ENCODE measurements around the gene ANKRD13C.

Gene ANKRD13C

DNA sequence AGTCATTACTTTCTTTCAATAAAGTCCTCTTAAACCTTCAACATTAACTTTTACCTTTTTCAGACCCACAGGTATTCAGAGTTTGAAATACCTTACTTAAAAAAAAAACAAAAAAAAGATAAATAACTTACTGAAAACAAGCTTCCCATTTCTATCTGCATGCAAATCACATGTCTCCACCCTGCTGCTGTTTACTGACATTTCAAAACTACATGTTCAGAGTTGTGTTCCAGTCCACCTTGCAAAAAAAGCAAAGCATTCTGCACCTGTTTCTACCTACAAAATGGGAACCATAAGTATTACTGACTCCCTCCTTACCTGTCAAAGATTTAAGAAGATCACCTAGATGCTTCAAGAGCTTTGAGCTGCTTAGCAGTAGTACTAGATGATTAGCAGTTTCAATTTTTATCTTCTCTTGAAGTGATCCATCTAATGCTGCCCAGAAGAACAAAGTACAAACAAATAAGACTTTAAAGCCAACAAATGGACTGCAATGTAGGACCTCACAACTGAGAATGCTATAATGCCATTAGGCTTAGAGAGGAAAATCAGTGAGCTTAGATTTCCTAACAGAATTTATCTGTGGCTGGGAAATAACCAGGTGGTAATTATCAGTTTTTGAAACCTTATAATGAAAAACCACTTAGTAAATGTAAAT, 61.2 kb downstream of the ANKRD13C start:
- no peak for DNase-seq (ENCODE audit: low read depth in 2 of 2)

DNA sequence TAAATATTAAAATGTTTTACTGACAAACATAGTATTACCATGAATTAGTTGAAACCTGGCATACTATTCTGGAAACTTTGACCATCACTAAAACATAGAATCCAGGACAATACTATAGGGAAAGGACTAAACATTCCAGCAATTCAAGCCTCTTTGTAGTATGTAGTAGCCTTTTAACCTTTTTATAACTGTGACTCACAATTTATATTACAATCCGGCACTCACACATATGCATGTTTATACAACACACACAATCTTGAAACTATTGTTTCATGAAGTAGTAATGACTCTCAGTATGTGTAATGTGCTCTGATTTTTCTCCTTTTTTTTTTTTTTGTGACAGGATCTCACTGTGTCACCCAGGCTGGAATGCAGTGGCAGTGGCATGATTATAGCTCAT, 64.3 kb downstream of the ANKRD13C start:
- DNase-seq (ENCODE audit: low read depth in 2 of 2) = no peak

DNA sequence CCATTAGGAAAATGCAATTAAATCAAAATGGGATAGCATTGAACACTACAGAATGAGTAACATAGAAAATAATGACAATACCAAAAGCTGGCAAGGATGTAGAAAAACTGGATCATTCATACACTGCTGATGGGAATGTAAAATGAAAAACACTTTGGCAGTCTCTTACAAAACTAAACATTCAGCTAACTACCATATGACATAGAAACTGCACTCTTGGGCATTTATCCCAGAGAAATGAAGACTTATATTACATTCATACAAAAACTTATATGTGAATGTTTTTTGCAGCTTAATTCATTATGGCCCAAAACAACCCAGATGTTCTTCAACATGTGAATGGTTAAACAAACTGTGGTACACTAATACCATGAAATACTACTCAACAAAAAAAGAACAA, 66.4 kb downstream of the ANKRD13C start:
- DNase-seq (ENCODE audit: low read depth in 2 of 2) = no peak

DNA sequence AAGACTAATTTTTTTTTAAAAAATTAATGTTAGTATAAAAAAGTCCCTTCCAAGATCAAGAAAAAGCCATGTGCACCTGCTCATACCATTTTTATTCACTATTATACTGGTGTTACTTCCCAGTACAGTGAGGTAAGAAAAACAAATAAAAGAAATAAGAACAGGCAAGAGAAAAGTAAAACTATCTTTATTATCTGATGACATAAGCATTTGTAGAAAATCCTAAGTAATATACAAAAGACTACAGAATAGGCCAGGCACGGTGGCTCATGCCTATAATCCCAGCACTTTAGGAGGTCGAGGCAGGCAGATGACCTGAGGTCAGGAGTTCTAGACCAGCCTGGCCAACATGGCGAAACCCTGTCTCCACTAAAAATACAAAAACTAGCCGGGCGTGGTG, 68.1 kb downstream of the ANKRD13C start:
- DNase-seq (ENCODE audit: low read depth in 2 of 2) = no peak

DNA sequence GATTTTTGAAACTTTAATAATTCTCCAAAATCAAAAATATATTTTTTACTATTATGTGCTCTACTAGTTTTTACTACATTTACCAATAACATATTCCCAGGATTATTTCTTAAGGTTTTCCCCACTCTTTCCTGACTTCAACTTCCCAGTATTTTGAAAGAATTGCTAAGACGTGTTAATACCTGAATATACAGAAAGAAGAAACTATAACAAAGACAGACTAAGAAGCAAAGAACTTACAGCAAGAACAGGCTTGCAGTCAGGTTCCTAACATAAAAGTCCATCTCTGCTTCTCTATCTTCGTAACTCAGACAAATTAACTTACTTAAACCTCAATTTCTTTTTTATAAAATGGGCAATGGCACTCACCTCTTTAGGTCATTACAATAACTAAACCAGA, 70.2 kb downstream of the ANKRD13C start:
- no peak for DNase-seq (ENCODE audit: low read depth in 2 of 2)

DNA sequence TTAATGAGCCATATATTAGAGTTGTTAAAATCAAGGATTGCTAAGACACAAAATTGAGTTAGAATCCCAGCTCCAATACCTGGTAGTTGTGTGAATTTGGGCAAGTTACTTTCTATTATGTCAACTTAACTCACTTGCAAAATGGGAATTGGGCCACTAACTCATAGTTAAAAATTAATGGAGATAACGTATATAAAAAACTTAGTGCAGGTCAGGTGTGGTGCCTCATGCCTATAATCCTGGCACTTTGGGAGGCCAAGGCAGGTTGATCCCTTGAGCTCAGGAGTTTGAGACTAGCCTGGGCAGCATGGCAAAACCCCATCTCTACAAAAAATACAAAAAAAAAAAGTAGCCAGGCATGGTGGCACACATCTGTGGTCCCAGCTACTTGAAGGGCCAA, 75.8 kb downstream of the ANKRD13C start:
- no peak for DNase-seq (ENCODE audit: low read depth in 2 of 2)

DNA sequence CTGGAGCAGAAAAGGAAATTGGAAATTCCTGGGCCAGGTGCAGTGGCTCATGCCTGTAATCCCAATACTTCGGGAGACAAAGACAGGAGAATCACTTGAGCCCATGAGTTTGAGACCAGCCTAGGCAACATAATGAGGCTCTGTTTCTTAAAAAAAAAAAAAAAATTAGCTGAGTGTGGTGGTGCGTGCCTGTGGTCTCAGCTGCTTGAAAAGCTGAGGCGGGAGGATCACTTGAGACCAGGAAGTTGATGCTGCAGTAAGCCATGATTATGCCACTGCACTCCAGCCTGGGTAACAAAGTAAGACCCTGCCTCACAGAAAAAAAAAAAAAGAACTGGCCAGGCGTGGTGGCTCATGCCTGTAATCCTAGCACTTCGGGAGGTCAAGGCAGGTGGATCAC, 76.6 kb downstream of the ANKRD13C start:
- no peak for DNase-seq (ENCODE audit: low read depth in 2 of 2)

DNA sequence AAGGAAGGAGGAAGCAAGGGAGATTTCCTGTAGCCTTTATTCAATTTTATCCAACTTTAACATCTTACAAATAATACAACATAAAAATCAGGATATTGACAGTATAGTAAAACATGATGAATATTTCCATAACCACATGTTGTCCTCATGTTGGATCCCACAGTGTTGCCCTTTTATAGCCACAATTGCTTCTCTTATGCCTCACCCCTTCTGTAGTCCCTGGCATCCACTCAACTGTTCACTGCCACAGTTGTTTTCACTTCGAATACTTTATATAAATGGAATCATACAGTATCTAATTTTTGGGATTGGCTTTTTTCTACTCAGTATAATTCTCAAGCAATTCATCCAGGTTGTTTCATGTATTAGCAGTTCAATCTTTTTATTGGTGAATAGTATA, 88.6 kb downstream of the ANKRD13C start:
- DNase-seq (ENCODE audit: low read depth in 2 of 2) = no peak

DNA sequence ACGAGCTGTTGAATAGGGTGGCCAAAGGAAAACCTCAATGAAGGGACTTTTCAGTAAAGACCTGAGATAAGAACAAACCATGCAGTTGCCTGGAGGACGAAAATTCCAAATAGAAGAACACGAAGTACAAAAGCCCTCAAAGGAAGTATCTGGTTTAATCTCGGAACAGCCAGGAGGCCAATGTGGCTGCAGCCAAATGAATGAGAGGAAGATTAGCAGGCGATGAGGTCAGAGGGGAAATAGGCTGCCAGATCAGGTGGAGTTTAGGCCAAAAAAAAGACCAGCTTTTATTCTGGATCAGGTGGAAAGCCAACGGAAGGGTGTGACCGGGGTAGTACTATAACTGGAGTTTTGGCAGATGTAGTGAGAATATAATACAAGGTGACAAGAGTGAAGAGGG, 89.7 kb downstream of the ANKRD13C start:
- no peak for DNase-seq (ENCODE audit: low read depth in 2 of 2)

DNA sequence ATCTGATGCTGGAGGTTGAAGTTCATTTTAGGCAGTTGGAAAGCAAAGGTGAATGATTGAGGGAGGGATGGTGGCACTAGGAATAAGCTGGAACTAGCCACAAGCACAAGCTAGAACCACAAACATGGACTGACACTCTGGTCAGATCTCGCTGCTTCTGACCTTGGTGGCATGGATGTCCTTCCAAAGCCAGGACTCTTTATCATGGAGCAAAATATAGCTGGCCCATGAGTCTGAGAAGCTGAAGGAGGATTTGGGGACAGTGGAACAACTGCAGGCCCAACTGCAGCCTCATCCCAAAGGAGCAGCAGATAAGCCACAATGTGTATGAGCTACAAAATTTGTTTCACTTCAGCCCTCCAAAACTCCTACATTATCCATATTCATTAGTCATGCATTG, 97.9 kb downstream of the ANKRD13C start:
- DNase-seq (ENCODE audit: low read depth in 2 of 2) = no peak

DNA sequence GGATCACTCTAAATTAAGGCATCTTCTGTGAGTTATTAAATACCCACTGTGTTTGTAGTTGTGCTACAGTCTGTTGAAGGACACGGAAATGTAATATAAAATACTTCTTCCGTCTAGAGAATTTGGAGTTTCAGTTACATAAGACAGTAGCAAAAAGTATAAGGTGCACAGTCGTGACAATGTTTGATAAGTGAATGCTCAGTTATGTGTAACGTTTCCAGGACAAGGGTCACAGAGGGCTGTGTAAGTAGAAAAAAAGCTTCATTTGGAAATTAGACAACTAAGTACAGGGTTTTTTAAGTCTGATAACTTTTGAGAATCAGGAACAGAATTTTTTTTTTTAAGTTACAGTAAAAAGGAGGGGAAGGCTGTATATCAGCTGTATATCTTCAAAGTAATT, 105.8 kb downstream of the ANKRD13C start:
- no peak for DNase-seq (ENCODE audit: low read depth in 2 of 2)

DNA sequence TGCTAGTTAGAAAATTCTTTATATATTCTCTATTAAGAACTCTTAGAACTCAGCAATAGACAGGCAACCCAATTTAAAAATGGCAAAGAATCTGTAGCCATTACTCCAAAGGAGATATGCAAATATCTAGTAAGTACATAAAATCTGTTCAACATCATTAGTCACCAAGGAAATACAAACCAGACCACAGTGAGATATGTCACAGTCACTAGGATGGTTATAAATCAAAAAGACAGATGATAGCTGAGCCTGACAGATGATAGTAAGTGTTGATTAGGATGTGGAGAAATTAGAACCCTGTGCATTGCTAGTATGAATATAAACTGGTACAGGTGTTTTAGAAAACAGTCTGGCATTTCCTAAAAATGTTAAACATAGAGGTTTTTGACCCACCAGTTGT, 106.8 kb downstream of the ANKRD13C start:
- DNase-seq (ENCODE audit: low read depth in 2 of 2) = no peak

DNA sequence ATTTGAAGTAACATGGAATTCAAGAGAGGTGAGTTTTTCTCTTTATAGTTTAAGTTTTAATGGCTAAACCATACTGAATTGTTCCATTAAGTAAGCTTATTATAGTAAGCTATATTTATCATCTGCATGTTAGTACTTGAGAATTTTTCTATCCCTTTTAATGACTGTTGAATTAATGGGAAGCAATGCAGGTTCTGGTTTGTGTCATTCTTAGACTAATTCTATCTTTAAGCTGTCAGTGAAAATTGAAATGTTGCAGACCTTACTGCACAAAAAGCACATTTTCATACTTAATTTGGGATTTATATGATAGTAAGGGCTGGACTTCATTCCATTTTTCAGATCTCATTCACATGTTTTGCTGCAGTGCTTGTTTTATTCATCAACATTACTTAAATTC, 107.4 kb downstream of the ANKRD13C start:
- no peak for DNase-seq (ENCODE audit: low read depth in 2 of 2)

DNA sequence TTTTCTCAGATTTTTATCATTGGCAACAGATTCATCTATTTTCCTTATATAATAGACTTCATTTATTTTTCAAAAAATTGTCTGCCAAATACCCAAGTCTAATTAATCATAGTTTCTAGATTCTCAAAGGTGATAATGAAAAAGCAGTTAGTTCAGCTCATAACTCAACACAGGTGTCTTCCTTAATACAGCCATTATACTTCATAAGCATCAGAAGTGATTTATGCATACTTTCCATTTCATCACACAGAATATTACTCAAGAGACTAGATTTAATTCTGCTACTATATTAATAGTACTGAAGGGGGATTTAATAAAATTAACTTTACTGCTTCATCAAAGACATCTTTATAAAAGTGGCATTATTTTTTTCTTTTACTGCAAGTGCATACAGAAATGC, 114.6 kb downstream of the ANKRD13C start:
- no peak for DNase-seq (ENCODE audit: low read depth in 2 of 2)

DNA sequence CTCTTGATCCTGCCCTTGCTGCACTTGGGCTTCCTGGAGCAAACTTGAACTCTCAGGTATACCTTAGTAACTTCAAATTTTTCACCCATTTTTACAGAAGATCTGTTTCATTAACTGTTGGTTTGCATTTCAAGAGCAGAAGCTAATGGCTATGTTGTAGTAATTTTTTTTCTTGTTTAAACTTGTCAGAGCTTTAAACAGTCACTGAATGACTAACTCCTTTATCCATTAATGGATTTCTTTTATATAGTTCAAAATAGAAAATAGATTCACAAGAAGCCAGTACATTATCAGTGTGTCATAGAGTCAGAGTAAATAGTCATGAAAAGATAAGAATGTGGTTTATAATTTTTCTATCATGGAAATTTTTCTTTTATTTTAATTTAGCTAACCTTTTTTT, 119.8 kb downstream of the ANKRD13C start:
- DNase-seq (ENCODE audit: low read depth in 2 of 2) = no peak

DNA sequence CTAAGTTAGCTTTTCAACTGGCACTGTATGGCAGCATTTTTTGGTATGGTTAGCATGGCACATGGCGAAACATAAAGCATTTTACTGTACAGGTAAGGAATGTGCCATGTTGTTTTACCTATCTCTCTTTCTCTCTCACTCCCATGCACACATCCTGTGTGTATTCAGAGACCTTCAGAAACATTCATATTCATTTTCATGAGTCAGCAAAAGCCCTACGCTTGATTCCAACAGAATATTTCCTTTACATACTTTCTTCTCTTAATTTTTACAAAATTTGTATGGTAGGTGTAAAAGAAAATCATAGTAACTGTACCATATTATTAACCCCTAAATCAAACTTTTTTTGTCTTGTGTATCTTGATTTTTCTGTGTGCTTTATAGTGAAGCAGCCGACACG, 123.0 kb downstream of the ANKRD13C start:
- DNase-seq (ENCODE audit: low read depth in 2 of 2) = no peak

DNA sequence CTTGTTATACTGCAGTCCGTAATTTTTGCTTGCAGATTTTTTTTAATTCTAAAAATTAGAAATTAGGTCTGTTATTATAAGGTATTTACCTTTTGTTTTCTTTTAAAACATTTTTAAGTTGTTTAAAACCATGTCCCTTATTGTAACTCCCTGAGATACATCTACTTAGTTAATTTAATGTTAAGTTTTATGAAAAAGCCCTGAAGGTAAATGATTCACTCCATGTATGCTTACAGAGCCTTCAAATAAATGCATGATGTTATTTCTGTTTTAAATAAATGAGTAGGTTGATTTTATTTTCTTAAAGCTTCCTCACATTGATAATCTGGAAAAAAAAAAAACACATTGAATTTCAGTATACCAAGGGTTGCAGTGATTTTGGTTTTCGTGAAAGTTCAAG, 125.9 kb downstream of the ANKRD13C start:
- no peak for DNase-seq (ENCODE audit: low read depth in 2 of 2)

DNA sequence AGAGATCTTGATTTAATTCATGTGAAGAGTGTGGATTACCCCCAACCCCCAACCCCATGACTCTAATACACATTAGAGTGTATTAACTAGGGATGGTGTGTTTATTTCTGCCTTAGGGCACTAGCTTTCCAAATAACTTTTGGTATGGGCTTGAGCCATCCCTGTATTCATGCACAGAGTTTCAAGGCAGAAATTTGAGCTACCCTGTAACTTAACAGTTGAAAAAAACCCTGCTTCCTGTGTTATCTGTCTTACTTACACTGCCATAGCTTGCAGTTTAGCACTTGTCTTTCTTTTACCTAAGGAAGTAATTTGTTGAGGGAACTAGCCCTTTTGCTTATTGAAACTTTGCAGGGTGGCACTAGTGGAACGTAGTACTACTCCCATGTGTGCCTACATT, 127.1 kb downstream of the ANKRD13C start:
- no peak for DNase-seq (ENCODE audit: low read depth in 2 of 2)

DNA sequence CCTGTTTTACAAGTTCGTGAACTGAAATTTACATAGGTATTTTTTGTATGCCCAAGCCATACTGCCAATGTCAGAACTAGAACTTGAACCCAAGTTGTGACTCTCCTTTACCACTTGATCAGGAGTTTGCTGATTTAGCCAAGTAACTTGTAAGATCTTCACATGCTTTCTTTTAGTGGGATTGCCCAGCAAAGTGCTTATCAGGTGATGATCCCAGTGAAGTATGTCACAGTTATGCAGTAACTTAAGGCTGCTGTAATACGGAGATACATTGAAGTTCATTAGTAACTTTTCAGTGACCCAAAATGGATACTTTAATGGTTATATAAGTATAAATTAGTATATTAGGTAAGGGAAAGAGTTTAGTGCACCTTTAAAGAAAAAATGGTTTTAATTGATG, 129.6 kb downstream of the ANKRD13C start:
- DNase-seq (ENCODE audit: low read depth in 2 of 2) = no peak

DNA sequence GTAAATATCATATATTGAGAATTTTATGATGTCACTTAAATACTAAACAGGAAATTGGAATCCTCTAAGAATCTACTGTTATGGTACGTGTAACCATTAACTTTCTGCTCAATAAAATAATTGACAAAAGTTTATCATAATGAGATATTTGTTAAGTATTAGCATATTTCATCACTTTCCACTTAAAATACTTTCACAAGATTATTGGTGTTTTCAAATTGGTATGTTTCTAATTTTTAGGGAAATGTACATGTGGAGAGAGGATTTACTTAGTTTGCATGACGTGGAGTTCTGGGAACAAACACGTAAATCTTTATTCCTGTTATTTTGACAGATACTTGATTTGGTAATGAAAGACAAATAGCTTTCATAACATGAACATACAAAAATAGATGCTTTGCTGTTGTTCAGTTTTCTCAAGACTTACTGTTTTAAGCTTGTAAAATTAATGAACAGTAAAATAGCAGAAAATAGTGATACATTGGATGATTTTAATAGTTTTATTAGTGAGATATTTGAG, 131.7 kb downstream of the ANKRD13C start:
- DNase-seq (ENCODE audit: low read depth in 2 of 2) = no peak

DNA sequence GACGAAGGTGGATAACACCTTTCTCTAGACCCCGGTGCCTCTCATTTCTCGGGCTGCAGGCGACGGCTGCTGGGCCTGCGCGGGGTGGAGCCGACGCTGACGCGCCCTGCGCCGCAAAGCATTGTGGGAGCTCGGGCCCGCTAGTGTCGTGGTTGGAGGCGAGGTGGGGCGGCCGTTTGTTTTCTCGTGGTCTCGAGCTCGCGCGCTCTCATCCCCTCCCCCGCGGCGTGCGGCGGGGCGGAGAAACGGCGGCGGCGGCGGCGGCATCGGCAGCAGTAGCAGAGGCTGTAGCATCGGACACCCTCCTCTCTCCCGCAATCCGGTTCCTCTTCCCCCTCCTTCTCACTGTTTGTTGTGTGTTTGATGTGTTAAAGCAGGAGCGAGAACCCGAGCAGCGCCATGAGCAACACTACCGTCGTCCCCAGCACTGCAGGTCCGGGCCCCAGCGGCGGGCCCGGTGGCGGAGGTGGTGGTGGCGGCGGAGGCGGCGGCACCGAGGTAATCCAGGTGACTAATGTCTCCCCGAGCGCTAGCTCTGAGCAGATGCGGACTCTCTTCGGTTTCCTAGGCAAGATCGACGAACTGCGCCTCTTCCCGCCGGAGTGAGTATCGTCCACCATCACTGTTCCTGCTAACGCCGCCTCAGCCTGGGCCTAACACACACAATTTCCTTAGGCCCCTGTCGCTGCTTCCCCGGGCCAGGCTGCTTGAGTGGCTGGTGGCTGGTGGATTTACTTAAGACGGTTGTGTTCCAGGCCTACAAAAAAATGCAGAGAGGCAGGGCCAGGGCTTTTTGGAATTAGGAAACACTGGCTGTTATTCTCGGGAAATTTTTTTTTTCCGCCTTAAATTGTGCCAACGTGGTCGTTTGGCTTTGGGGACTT, 133.0 kb downstream of the ANKRD13C start, which contains the start of gene SRSF11:
TSS of gene SRSF11 (plus strand) at position 143 of the 884 bp plus-strand sequence. CDS start at position 400, 257 bp downstream.
- DNase-seq (ENCODE audit: low read depth in 2 of 2) = peak; percentile 91 to 94

DNA sequence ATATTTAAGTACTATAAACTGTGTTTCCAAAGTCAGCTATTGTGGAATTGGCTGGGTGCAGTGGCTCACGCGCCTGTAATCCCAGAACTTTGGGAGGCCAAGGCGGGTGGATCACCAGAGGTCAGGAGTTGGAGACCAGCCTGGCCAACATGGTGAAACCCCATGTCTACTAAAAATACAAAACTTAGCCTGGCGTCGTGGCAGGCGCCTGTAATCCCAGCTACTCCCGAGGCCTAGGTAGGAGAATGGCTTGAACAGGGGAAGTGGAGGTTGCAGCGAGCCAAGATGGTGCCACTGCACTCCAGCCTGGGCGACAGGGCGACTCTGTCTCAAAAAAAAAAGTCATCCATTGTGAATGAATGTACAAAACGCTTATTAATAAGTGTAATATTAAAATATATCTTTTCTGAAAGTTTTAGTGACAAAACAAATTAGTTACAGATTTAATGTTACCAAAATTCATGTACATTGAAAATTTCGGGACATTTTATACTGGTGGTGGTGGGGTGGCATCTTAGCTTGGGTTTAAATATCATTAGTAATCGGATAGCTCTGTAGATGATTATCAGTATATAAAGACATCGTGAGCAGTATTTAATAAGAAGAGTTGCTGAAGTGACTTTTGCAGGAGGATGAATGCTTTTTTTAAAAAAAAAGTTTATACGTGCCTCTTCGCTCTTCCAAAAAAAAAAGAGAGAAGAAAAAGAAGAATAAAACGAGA, 133.8 kb downstream of the ANKRD13C start:
- no peak for DNase-seq (ENCODE audit: low read depth in 2 of 2)

Measured in stimulated activated CD8-positive, alpha-beta memory T cell treated with anti-CD3 and anti-CD28 coated beads, Interleukin-7, amount 100 ng/mL, for 4 hours (primary cell).